ENCODE data around the gene KDM8. TPM values are rescaled to one million over a fixed set of nuclear protein-coding genes. Genes with fewer than 3 reads are reported as not detected.

The KDM8 gene
- total and polyA plus RNA-seq, 9 of the 15 experiments (the other 6 are each of a cell fraction or from before 2014, with no cell fraction given) = 0.61 to 9.1 (median 5.4) TPM

DNA sequence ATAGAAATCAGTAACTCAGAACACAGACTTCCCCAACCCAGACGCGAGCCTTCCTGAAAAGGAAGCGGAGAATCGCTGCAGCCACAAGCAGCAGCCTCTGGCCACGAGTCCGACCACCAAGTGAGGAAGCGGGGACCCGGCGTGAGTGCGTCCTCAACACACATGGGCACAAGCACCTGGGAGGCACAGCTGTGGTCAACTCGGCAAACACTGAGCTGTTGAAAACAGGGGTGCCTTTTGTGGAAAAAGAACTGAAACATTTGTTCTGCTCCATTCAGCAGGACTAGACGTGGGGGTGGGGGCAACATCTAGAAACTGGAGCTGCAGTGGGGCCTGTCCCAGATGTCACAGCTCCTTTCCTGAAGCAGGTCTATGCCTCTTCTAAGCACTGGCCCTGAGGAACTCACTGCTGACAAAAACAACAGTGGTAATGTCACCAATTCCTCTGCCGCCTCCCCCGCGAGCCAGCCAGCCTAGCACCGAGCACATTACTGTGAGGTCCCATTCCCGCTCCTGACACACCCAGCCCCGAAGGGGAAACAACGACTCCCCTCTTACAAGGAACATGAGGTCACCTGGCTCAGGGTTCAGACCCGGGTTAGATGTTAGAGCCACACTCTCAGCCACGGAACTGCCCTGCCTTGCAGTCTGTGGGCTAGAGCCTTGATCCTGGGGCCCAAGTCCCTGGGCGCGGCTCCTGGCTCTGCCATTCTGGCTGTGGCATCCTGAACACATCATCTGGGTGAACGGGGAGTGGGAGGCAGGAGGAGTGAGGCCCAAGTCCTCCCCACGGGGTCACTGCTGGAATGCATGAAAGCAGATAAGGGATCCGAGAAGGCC lies 29.0 kb downstream of the KDM8 start (continued):
- TF ChIP-seq BRF2 (IDR thresholded peaks at IDR 0.05; ENCODE audit: borderline replicate concordance, insufficient read depth, insufficient read length) (no peak), YBX1 (IDR thresholded peaks at IDR 0.05) (no peak), NR1H2 (CRISPR knock-in tag; IDR thresholded peaks at IDR 0.05) (no peak)
- TF ChIP-seq, protein P1, sequence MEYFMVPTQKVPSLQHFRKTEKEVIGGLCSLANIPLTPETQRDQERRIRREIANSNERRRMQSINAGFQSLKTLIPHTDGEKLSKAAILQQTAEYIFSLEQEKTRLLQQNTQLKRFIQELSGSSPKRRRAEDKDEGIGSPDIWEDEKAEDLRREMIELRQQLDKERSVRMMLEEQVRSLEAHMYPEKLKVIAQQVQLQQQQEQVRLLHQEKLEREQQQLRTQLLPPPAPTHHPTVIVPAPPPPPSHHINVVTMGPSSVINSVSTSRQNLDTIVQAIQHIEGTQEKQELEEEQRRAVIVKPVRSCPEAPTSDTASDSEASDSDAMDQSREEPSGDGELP (CRISPR knock-in tag; IDR thresholded peaks at IDR 0.05; ENCODE audit: borderline replicate concordance) = no peak

DNA sequence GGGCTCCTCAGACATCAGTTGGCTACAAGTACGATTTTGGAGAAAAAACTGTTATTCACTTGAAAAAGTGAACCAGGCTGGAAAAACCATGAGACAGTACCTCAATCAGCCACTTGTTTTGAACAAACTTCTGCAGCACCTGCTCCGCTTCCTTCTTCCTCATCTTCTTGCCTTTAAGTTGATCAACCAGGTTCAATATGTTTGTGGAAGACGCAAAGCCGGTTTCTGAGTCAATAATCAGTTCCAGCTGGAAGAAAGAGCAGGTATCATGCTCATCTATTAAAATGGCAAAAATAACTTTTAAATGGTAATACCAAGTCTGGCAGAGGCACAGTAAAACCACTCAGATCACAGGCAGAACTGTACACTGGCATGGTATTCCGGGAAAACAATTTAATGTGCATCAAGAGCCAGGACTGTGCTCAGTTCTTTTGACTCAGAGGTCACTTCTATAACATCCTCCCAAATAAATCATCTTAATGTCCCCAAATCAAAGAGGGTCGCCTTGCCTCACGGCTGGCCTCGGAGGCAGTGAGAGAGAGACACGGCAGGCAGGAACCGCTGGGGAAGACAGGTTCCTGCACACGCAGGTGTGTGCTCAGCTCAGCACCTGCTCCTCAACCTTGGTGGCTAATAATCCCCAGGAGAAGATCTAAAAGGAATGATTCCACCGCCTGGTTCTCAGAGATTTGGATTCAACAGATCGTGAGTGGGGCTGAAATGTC lies 29.7 kb downstream of the KDM8 start:
- FAIRE-seq = no peak
- intact Hi-C loops (cut with micrococcal nuclease) = no loop called here
- no peak overlapping the region for H3K9ac ChIP-seq (ENCODE audit: insufficient read depth in 1 of 2, low read depth in 2 of 2, low read length in 2 of 2)
- TF ChIP-seq EHMT2 (IDR thresholded peaks at IDR 0.05) (no peak), ILF3 (IDR thresholded peaks at IDR 0.05; ENCODE audit: borderline replicate concordance) (no peak), GATAD2A (IDR thresholded peaks at IDR 0.05) (no peak), ZSCAN29 (IDR thresholded peaks at IDR 0.05) (no peak), KLF10 (CRISPR knock-in tag; IDR thresholded peaks at IDR 0.05) (no peak)
- TF ChIP-seq, protein P2, sequence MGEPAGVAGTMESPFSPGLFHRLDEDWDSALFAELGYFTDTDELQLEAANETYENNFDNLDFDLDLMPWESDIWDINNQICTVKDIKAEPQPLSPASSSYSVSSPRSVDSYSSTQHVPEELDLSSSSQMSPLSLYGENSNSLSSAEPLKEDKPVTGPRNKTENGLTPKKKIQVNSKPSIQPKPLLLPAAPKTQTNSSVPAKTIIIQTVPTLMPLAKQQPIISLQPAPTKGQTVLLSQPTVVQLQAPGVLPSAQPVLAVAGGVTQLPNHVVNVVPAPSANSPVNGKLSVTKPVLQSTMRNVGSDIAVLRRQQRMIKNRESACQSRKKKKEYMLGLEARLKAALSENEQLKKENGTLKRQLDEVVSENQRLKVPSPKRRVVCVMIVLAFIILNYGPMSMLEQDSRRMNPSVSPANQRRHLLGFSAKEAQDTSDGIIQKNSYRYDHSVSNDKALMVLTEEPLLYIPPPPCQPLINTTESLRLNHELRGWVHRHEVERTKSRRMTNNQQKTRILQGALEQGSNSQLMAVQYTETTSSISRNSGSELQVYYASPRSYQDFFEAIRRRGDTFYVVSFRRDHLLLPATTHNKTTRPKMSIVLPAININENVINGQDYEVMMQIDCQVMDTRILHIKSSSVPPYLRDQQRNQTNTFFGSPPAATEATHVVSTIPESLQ (CRISPR knock-in tag; IDR thresholded peaks at IDR 0.05) = no peak
- TF ChIP-seq, protein P3, sequence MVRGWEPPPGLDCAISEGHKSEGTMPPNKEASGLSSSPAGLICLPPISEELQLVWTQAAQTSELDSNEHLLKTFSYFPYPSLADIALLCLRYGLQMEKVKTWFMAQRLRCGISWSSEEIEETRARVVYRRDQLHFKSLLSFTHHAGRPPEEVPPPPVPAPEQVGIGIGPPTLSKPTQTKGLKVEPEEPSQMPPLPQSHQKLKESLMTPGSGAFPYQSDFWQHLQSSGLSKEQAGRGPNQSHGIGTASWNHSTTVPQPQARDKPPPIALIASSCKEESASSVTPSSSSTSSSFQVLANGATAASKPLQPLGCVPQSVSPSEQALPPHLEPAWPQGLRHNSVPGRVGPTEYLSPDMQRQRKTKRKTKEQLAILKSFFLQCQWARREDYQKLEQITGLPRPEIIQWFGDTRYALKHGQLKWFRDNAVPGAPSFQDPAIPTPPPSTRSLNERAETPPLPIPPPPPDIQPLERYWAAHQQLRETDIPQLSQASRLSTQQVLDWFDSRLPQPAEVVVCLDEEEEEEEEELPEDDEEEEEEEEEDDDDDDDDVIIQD (CRISPR knock-in tag; IDR thresholded peaks at IDR 0.05) = no peak

More for the DNA sequence above, 29.7 kb downstream of the KDM8 start:
- Histone ChIP-seq H2AFZ (ENCODE audit: low read depth, low read length) (no peak overlapping the region), H3K9me3 (replicated peaks; ENCODE audit: control insufficient read depth, insufficient read depth, low read depth, low read length) (no peaks in the 10 kb centered on the region), H3K36me3 (ENCODE audit: control insufficient read depth, insufficient read depth, low read length) (peaks cover 29% of the 10 kb centered on the region; the same call in 2 of the 3 replicates), H3K27ac (ENCODE audit: extremely low read depth, low read depth, low read length) (no peak overlapping the region), H3K79me2 (ENCODE audit: control insufficient read depth, insufficient read depth, low read length) (no peaks in the 10 kb centered on the region), H3K4me1 (replicated peaks in 1 of 2; ENCODE audit: control insufficient read depth in 2 of 2, insufficient read depth in 2 of 2, low read length in 2 of 2) (peaks cover 25 to 54% of the 10 kb centered on the region in 2 experiments), H3K4me3 (no peak overlapping the region), H3K4me2 (ENCODE audit: insufficient read depth, low read length) (no peak overlapping the region), H3K27me3 (ENCODE audit: control insufficient read depth in 2 of 2, insufficient read depth in 2 of 2, low read length in 2 of 2) (no peaks in the 10 kb centered on the region), H4K20me1 (replicated peaks; ENCODE audit: control insufficient read depth, insufficient read depth, low read length) (no peaks in the 10 kb centered on the region), H3K9me1 (ENCODE audit: control insufficient read depth, insufficient read depth, low read length) (no peaks in the 10 kb centered on the region)
- ATAC-seq (no peak), DNase-seq (ENCODE audit: extremely low read depth in 1 of 4, low spot score in 3 of 4) (no peak)
- POLR2A ChIA-PET = interaction anchor here (2.3 kb wide), 1 partner anchor 10 kb away, joined by 6 read pairs; no protein-coding TSS in a partner anchor
- CTCF ChIA-PET (ENCODE audit: low intra/inter-chr PET ratio) = no interaction called here
- in situ Hi-C loops (cut with MboI) = loop anchor here (5.0 kb wide), 1 partner anchor 139 kb away; no protein-coding TSS in a partner anchor
- no TSS peak for BruUV-seq (replicated peaks)
- WGBS (ENCODE audit: insufficient coverage, low coverage, missing lambda C conversion rate) = 78% methylated on average over 13 of the region's 13 CpGs

Data from K562 (cell line).